Fibroblast of lung (primary cell): Measurements from ENCODE around the gene SPSB1.

ENCODE experiments used
- EZH2 ChIP-seq: IDR thresholded peaks from 2 replicates; pipeline ENCODE4 v1.5.1; 2012; ENCODE audit warnings: low read length, control low read depth, mild to moderate bottlenecking; ENCODE audit errors: missing control alignments
- TF ChIP-seq, protein P1 (sequence below), 2 donors: IDR thresholded peaks in 1 of 2; conservative IDR thresholded peaks in 1 of 2; 1 replicate in 1 of 2; 2 replicates in 1 of 2; pipeline ENCODE4 v1.5.1; 2011 to 2012; ENCODE audit warnings: low read length in 2 of 2, control low read depth in 1 of 2, inconsistent platforms in 1 of 2, low read depth in 1 of 2, mild to moderate bottlenecking in 1 of 2

DNA sequence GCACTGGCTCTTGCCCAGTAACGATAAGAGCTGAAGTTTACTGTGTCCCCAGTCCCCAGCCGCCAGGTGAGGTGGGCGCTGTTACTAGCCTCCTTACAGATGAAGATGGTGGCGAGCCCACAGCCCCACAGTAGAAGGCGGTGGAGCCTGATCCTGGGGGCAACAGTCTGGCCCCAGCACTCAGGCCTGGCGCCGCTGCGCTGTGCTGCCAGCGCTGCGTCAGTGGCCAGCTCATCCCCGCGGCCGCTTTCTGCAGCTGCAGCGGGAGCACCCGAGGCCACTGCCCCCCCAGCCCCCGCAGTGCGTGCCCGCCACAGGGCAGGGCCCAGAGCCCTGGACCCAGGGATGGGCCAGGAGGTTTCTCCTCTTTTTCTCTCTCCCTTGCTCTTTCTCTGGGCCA lies 44.8 kb upstream of the SPSB1 start:
- TF ChIP-seq, protein P1, sequence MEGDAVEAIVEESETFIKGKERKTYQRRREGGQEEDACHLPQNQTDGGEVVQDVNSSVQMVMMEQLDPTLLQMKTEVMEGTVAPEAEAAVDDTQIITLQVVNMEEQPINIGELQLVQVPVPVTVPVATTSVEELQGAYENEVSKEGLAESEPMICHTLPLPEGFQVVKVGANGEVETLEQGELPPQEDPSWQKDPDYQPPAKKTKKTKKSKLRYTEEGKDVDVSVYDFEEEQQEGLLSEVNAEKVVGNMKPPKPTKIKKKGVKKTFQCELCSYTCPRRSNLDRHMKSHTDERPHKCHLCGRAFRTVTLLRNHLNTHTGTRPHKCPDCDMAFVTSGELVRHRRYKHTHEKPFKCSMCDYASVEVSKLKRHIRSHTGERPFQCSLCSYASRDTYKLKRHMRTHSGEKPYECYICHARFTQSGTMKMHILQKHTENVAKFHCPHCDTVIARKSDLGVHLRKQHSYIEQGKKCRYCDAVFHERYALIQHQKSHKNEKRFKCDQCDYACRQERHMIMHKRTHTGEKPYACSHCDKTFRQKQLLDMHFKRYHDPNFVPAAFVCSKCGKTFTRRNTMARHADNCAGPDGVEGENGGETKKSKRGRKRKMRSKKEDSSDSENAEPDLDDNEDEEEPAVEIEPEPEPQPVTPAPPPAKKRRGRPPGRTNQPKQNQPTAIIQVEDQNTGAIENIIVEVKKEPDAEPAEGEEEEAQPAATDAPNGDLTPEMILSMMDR (conservative IDR thresholded peaks at IDR 0.05 in 1 of 2, IDR thresholded peaks at IDR 0.05 in 1 of 2; ENCODE audit: low read depth in 1 of 2, low read length in 2 of 2): no peak
- TF ChIP-seq EZH2: no peak
